Naive B cell (primary cell): ENCODE data around the gene NKAIN2. TPM values are rescaled to one million over a fixed set of nuclear protein-coding genes. Genes with fewer than 3 reads are reported as not detected.
"Not testable (repeated sequence)": the region's sequence is repeated elsewhere in the genome, so short reads cannot be mapped to it uniquely, and the experiment has no call there.

Source experiments
- ATAC-seq, 2 donors: fragments of 150-1000 bp; cut with Tn5 transposase; 2 replicates each; pipeline ENCODE4 v1.10.0; 2021; ENCODE audit warnings: low read depth in 2 of 2, mild to moderate bottlenecking in 2 of 2, moderate library complexity in 2 of 2
- DNase-seq: peaks from one replicate; pipeline ENCODE4 v3.0.0; 2022
- H3K27ac Mint-ChIP-seq, 6 donors: one replicate each; pipeline ENCODE4 v1.8.0; 2020 to 2022; ENCODE audit warnings: mild to moderate bottlenecking in 6 of 6, mixed read lengths in 6 of 6, moderate library complexity in 5 of 6, inconsistent platforms in 2 of 6
- H3K27me3 Mint-ChIP-seq, 3 donors: one replicate each; pipeline ENCODE4 v1.8.0; 2021 to 2022; ENCODE audit warnings: mixed read lengths in 3 of 3, mild to moderate bottlenecking in 1 of 3
- H3K36me3 Mint-ChIP-seq, 2 donors: one replicate each; pipeline ENCODE4 v1.8.0; 2020 to 2022; ENCODE audit warnings: mixed read lengths in 2 of 2, inconsistent platforms in 1 of 2, mild to moderate bottlenecking in 1 of 2
- H3K4me1 Mint-ChIP-seq, 3 donors: one replicate each; pipeline ENCODE4 v1.8.0; 2020 to 2022; ENCODE audit warnings: mixed read lengths in 3 of 3, inconsistent platforms in 1 of 3, mild to moderate bottlenecking in 1 of 3, moderate library complexity in 1 of 3
- H3K4me3 Mint-ChIP-seq, 8 donors: one replicate each; pipeline ENCODE4 v1.8.0; 2020 to 2022; ENCODE audit warnings: mild to moderate bottlenecking in 8 of 8, mixed read lengths in 8 of 8, moderate library complexity in 8 of 8, inconsistent platforms in 2 of 8
- H3K9me3 Mint-ChIP-seq, 7 donors: one replicate each; pipeline ENCODE4 v1.8.0; 2020 to 2022; ENCODE audit warnings: mixed read lengths in 7 of 7, mild to moderate bottlenecking in 5 of 7, inconsistent platforms in 2 of 7, moderate library complexity in 1 of 7
- polyA plus RNA-seq, 6 donors: library from polyadenylated mRNA; unstranded; fragments of 300-500 nt; fragmentation: Illumina TruSeq; gene quantifications; one replicate each; pipeline ENCODE4 v1.2.3, GENCODE V29; 2021; ENCODE audit warnings: low read depth in 6 of 6

NKAIN2 gene
- polyA plus RNA-seq, 6 donors from 2014 or later, result not detected

- no peaks in the 10 kb centered on the region for H3K36me3 Mint-ChIP-seq
- H3K4me3 Mint-ChIP-seq, result no peak overlapping the region
- peaks cover 0 to 13% (median 4%) of the 10 kb centered on the region in 7 donors for H3K9me3 Mint-ChIP-seq
- no peak for ATAC-seq
- no peaks in the 10 kb centered on the region for H3K27me3 Mint-ChIP-seq
- DNase-seq, result no peak
- H3K4me1 Mint-ChIP-seq, result no peaks in the 10 kb centered on the region
- H3K27ac Mint-ChIP-seq, result no peak overlapping the region
Measured at GRCh38 chr6:124356276-124356810, 552.7 kb downstream of the NKAIN2 start.

GRCh38 chr6:124356811-124357210, 553.1 kb downstream of the NKAIN2 start:
- H3K36me3 Mint-ChIP-seq, result no peaks in the 10 kb centered on the region
- H3K4me1 Mint-ChIP-seq, result no peaks in the 10 kb centered on the region
- no peak overlapping the region for H3K27ac Mint-ChIP-seq
- no peak for ATAC-seq
- H3K9me3 Mint-ChIP-seq, result peaks cover 0 to 13% (median 4%) of the 10 kb centered on the region in 7 donors
- H3K27me3 Mint-ChIP-seq, result no peaks in the 10 kb centered on the region
- no peak overlapping the region for H3K4me3 Mint-ChIP-seq
- DNase-seq, result no peak

GRCh38 chr6:124368131-124368530, 564.5 kb downstream of the NKAIN2 start:
- no peak overlapping the region for H3K4me3 Mint-ChIP-seq
- H3K27me3 Mint-ChIP-seq, result no peaks in the 10 kb centered on the region
- peaks cover 0 to 8% (median 3%) of the 10 kb centered on the region in 7 donors for H3K9me3 Mint-ChIP-seq
- H3K27ac Mint-ChIP-seq, result no peak overlapping the region
- H3K36me3 Mint-ChIP-seq, result no peaks in the 10 kb centered on the region
- ATAC-seq (no peak), DNase-seq (no peak)
- no peaks in the 10 kb centered on the region for H3K4me1 Mint-ChIP-seq

GRCh38 chr6:124371974-124372475, 568.4 kb downstream of the NKAIN2 start:
- no peaks in the 10 kb centered on the region for H3K27me3 Mint-ChIP-seq
- no peaks in the 10 kb centered on the region for H3K4me1 Mint-ChIP-seq
- no peak for DNase-seq
- peaks cover 0 to 11% (median 1%) of the 10 kb centered on the region in 7 donors for H3K9me3 Mint-ChIP-seq
- H3K4me3 Mint-ChIP-seq, result no peak overlapping the region
- no peak for ATAC-seq
- no peak overlapping the region for H3K27ac Mint-ChIP-seq
- no peaks in the 10 kb centered on the region for H3K36me3 Mint-ChIP-seq

DNA sequence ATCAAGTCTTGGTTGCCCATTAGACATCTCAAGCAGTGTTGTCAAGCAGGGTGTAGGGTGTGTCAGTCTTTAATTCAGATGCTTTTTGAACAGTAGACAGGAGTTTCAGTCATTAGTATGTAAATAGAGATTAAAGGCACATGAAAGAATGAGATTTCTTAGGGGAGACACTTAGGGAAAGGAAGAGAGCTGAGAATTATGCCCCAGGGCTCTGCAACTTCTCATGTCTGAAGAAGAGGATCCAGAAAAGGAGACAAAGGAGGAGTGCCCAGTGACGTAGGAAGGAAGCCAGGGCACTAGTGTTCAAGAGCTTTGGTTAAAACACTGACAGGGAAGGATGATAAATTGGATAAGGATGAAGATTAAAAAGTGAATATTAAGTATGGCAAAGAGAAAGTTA, 569.7 kb downstream of the NKAIN2 start:
- DNase-seq, result no peak
- Mint-ChIP-seq H3K4me3 (peak overlapping the region in 1 of 8 donors; percentile 14), H3K36me3 (no peaks in the 10 kb centered on the region), H3K27ac (no peak overlapping the region), H3K9me3 (peaks cover 0 to 15% (median 0%) of the 10 kb centered on the region in 7 donors), H3K27me3 (no peaks in the 10 kb centered on the region), H3K4me1 (no peaks in the 10 kb centered on the region)
- ATAC-seq, result no peak

- Mint-ChIP-seq H3K27ac (no peak overlapping the region), H3K4me3 (no peak overlapping the region), H3K27me3 (no peaks in the 10 kb centered on the region), H3K36me3 (no peaks in the 10 kb centered on the region), H3K4me1 (no peaks in the 10 kb centered on the region), H3K9me3 (peaks cover 0 to 9% (median 0%) of the 10 kb centered on the region in 7 donors)
- DNase-seq (no peak), ATAC-seq (no peak)
Measured at GRCh38 chr6:124389127-124389526, 585.5 kb downstream of the NKAIN2 start.

DNA sequence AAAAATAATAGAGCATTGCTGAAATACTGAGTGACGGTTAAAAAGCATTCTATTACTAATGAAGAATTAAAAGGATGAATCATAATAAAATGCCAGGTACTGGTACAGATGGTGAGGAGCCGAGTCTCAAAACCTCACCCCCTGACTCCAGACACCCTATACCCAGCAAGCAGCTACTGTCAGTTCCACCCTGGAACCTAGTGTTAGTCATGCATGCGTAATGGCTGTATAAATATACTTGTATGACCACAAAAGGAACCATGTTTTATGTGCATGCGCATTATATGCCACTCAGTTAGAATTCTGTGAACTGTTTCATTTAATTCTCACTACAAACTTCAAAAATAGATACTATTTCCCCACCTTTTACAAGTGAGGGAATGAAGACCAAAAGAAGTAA, 589.9 kb downstream of the NKAIN2 start:
- no peaks in the 10 kb centered on the region for H3K36me3 Mint-ChIP-seq
- H3K27me3 Mint-ChIP-seq, result no peaks in the 10 kb centered on the region
- no peak overlapping the region for H3K4me3 Mint-ChIP-seq
- H3K9me3 Mint-ChIP-seq, result peaks cover 0 to 6% (median 0%) of the 10 kb centered on the region in 7 donors
- H3K4me1 Mint-ChIP-seq, result no peaks in the 10 kb centered on the region
- no peak overlapping the region for H3K27ac Mint-ChIP-seq
- DNase-seq (no peak), ATAC-seq (no peak)

DNA sequence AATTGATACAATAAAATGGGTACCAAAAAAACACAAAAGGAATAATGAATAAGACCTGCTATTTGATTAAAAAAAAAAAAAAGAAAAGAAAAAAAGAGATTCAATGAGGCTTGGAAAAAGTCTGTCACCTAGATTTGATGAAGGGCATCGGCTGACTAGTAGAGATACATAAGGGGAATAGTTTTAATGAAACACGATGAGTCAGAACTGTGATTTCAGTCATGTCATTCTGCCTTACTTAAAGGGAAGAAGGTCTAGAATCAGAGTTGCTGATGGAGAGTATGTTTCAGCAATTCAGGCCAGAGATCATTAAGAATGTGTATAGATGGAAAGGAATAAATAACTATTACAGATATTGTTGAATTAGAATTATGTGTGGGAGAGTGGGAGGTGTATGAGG, 592.7 kb downstream of the NKAIN2 start:
- no peak overlapping the region for H3K27ac Mint-ChIP-seq
- no peaks in the 10 kb centered on the region for H3K27me3 Mint-ChIP-seq
- H3K36me3 Mint-ChIP-seq, result no peaks in the 10 kb centered on the region
- DNase-seq, result no peak
- peaks cover 0 to 2% (median 0%) of the 10 kb centered on the region in 7 donors for H3K9me3 Mint-ChIP-seq
- no peaks in the 10 kb centered on the region for H3K4me1 Mint-ChIP-seq
- no peak for ATAC-seq
- no peak overlapping the region for H3K4me3 Mint-ChIP-seq

DNA sequence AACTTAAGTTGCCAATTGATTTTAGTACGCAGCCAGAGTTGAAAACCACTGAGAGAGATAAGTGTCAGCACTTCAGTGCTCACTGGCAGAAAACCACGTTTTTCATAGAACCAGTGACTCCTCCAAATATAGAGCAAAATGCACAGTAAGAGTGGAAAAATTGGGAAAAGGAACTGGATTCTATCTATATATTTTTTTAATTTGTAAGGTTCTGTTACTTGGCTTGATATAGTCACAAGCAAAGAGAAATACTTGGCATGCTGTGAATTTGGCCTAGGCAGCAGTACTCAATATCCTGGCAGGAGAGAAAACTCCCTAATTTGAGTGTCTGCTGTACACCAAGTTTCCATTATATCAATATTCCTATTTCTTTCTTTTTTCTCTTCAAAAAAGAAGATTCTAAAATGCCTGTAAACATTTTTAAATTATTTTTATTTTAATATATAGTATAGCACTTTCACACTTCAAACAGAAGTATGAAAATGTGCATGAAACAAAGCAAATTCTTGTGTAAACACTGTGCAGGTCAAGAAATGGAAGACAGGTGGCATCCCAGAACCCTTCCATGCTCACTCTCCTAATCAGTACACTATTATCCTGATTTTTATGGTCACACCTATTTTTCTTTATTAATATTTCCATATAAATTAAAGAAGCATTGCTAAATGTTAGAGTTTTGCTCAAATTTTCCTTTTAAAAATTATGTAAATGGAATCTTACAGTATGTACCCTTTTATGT, 596.8 kb downstream of the NKAIN2 start:
- Mint-ChIP-seq H3K9me3 (peaks cover 0 to 4% (median 0%) of the 10 kb centered on the region in 7 donors), H3K4me3 (no peak overlapping the region)
- DNase-seq, result no peak

GRCh38 chr6:124410425-124410824, 606.8 kb downstream of the NKAIN2 start:
- H3K4me3 Mint-ChIP-seq, H3K27ac Mint-ChIP-seq, H3K4me1 Mint-ChIP-seq, H3K27me3 Mint-ChIP-seq, DNase-seq, ATAC-seq, H3K36me3 Mint-ChIP-seq: not testable (repeated sequence)
- H3K9me3 Mint-ChIP-seq, result peaks cover 0 to 11% (median 4%) of the 10 kb centered on the region in 7 donors

More for the DNA sequence above, 596.8 kb downstream of the NKAIN2 start:
- Mint-ChIP-seq H3K27ac (no peak overlapping the region), H3K27me3 (no peaks in the 10 kb centered on the region), H3K36me3 (no peaks in the 10 kb centered on the region), H3K4me1 (no peaks in the 10 kb centered on the region)
- no peak for ATAC-seq

GRCh38 chr6:124412657-124413056, 609.0 kb downstream of the NKAIN2 start:
- not testable (repeated sequence) for H3K27me3 Mint-ChIP-seq, DNase-seq, ATAC-seq, H3K4me1 Mint-ChIP-seq, H3K36me3 Mint-ChIP-seq, H3K4me3 Mint-ChIP-seq
- Mint-ChIP-seq H3K27ac (peak overlapping the region in 1 of 6 donors; percentile 9), H3K9me3 (peaks cover 0 to 11% (median 4%) of the 10 kb centered on the region in 7 donors)

DNA sequence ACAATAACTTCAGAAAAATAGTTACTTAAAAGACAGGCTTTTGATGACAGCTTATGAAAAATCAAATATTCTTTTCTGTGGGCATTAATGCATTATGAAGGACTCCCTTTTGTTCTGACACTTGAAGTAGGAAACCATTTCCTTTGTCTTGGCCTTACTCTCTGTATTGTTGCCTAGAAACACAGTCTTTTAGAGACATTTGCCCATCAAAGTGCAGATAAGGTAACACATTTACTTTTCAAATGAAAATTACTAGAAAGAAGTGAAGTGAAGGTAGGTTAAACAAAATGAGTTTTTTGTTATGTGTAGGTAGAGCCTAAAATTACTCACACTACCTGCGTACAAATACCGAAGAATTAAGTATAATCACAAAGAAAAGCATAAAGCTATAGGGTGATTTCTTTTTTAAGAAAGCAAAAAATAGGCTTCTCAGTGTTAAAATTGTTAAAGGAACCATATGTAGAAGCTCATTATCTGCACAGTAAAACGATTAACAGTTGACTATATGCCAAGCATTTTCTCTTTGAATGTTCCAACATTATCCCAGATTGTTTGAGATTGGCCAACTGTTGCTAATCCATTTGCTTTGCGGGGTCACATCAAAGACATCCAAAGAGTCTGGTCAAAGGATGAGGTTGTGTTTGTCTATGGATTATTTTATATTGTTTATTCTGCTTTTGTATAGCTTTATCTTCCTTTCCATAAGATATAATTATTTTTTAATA, 616.6 kb downstream of the NKAIN2 start:
- ATAC-seq, result no peak
- no peak overlapping the region for H3K27ac Mint-ChIP-seq
- no peak overlapping the region for H3K4me3 Mint-ChIP-seq
- no peaks in the 10 kb centered on the region for H3K36me3 Mint-ChIP-seq
- DNase-seq, result no peak
- peaks cover 0 to 3% (median 0%) of the 10 kb centered on the region in 7 donors for H3K9me3 Mint-ChIP-seq
- no peaks in the 10 kb centered on the region for H3K27me3 Mint-ChIP-seq
- no peaks in the 10 kb centered on the region for H3K4me1 Mint-ChIP-seq

- no peak overlapping the region for H3K27ac Mint-ChIP-seq
Measured at GRCh38 chr6:124423621-124424020, 620.0 kb downstream of the NKAIN2 start.

More at GRCh38 chr6:124423621-124424020, 620.0 kb downstream of the NKAIN2 start:
- H3K27me3 Mint-ChIP-seq, result no peaks in the 10 kb centered on the region
- DNase-seq (no peak), ATAC-seq (no peak)
- H3K9me3 Mint-ChIP-seq, result peaks cover 0 to 3% (median 0%) of the 10 kb centered on the region in 7 donors
- no peaks in the 10 kb centered on the region for H3K4me1 Mint-ChIP-seq
- H3K36me3 Mint-ChIP-seq, result no peaks in the 10 kb centered on the region
- no peak overlapping the region for H3K4me3 Mint-ChIP-seq
